ENCODE results near the gene ABCA5. TPM values are rescaled to one million over a fixed set of nuclear protein-coding genes. Genes with fewer than 3 reads are reported as not detected.
A peak's percentile ranks its signal among the peaks of the same experiment; 100 is the strongest.

ABCA5 gene
- total and polyA plus RNA-seq, 2 of the 13 experiments (the other 11 are each of a cell fraction or from before 2014, with no cell fraction given), result 9.7 to 10.1 TPM

DNA sequence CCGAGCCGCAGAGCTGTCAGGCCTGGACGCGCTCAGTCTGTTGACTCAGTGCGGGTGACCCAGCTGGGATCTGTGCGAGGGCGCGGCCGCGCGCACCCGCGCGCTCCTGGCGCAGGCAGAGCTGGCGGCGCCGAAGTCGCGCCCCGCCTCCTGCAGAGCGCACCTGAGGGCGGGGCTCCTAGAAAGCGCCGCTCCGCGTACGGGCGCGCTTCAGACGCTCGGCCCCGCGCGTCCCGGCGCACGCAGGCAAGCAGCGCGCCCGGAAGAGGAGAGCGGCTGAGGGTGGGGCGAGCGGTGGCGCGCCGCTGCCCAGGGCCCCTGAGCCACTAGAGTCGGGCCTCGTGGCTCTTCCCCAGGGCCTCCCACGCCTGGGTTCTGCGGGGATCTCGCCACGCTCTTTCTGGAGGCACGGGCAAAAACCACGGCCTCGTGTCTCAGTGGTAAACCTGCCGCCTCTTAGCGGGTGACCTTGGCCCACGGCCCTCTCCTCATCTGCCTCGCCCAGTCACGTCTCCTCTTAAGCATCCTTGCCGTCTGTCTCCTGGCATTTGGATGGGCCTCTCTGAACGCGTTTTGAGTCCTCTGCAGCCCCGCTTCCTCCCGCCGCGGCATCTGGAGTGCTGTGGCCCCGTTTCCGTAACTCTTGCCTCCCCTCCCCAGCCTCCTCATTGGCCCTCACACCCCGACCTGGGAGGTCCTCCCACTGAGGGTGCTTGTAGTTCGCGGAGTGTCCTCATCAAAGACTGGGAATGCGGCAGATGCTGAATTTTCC lies at the start of gene ABCA5 (continued):
- TF ChIP-seq, protein P1, sequence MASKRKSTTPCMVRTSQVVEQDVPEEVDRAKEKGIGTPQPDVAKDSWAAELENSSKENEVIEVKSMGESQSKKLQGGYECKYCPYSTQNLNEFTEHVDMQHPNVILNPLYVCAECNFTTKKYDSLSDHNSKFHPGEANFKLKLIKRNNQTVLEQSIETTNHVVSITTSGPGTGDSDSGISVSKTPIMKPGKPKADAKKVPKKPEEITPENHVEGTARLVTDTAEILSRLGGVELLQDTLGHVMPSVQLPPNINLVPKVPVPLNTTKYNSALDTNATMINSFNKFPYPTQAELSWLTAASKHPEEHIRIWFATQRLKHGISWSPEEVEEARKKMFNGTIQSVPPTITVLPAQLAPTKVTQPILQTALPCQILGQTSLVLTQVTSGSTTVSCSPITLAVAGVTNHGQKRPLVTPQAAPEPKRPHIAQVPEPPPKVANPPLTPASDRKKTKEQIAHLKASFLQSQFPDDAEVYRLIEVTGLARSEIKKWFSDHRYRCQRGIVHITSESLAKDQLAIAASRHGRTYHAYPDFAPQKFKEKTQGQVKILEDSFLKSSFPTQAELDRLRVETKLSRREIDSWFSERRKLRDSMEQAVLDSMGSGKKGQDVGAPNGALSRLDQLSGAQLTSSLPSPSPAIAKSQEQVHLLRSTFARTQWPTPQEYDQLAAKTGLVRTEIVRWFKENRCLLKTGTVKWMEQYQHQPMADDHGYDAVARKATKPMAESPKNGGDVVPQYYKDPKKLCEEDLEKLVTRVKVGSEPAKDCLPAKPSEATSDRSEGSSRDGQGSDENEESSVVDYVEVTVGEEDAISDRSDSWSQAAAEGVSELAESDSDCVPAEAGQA (IDR thresholded peaks at IDR 0.05; ENCODE audit: low read depth), result no peak
- TF ChIP-seq, protein P1 (CRISPR knock-in tag; IDR thresholded peaks at IDR 0.05; ENCODE audit: borderline replicate concordance), result no peak
- TF ChIP-seq KLF11 (CRISPR knock-in tag; IDR thresholded peaks at IDR 0.05) (no peak), RORA (CRISPR knock-in tag; IDR thresholded peaks at IDR 0.05) (no peak), DR1 (CRISPR knock-in tag; IDR thresholded peaks at IDR 0.05) (no peak), MEF2D (CRISPR knock-in tag; IDR thresholded peaks at IDR 0.05) (no peak), ZNF501 (CRISPR knock-in tag; IDR thresholded peaks at IDR 0.05) (peak; percentile 93), ZNF556 (CRISPR knock-in tag; IDR thresholded peaks at IDR 0.05; ENCODE audit: borderline replicate concordance) (peak; percentile 73), SIX1 (CRISPR knock-in tag; IDR thresholded peaks at IDR 0.05; ENCODE audit: borderline replicate concordance) (no peak), NFIC (IDR thresholded peaks at IDR 0.05; ENCODE audit: low read length) (no peak), HOXA3 (CRISPR knock-in tag; IDR thresholded peaks at IDR 0.05) (peak; percentile 74), ARHGAP35 (CRISPR knock-in tag; IDR thresholded peaks at IDR 0.05; ENCODE audit: borderline replicate concordance) (peak; percentile 53; the same call in 1 of the 2 replicates), ZNF703 (CRISPR knock-in tag; IDR thresholded peaks at IDR 0.05; ENCODE audit: borderline replicate concordance) (no peak; the same call in 1 of the 2 replicates)
- TF ChIP-seq, protein P2, sequence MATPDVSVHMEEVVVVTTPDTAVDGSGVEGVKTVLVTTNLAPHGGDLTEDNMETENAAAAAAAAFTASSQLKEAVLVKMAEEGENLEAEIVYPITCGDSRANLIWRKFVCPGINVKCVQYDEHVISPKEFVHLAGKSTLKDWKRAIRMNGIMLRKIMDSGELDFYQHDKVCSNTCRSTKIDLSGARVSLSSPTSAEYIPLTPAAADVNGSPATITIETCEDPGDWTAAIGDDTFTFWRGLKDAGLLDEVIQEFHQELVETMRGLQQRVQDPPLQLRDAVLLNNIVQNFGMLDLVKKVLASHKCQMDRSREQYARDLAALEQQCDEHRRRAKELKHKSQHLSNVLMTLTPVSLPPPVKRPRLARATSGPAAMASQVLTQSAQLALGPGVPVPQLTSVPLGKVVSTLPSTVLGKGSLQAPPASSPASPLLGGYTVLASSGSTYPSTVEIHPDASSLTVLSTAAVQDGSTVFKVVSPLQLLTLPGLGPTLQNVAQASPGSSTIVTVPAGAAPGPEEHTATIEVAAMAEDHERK (CRISPR knock-in tag; IDR thresholded peaks at IDR 0.05; ENCODE audit: low read depth), result peak; percentile 88
- TF ChIP-seq, protein P3, sequence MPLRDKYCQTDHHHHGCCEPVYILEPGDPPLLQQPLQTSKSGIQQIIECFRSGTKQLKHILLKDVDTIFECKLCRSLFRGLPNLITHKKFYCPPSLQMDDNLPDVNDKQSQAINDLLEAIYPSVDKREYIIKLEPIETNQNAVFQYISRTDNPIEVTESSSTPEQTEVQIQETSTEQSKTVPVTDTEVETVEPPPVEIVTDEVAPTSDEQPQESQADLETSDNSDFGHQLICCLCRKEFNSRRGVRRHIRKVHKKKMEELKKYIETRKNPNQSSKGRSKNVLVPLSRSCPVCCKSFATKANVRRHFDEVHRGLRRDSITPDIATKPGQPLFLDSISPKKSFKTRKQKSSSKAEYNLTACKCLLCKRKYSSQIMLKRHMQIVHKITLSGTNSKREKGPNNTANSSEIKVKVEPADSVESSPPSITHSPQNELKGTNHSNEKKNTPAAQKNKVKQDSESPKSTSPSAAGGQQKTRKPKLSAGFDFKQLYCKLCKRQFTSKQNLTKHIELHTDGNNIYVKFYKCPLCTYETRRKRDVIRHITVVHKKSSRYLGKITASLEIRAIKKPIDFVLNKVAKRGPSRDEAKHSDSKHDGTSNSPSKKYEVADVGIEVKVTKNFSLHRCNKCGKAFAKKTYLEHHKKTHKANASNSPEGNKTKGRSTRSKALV (CRISPR knock-in tag; IDR thresholded peaks at IDR 0.05), result peak; percentile 19; the same call in 1 of the 2 replicates
- TF ChIP-seq, protein P4, sequence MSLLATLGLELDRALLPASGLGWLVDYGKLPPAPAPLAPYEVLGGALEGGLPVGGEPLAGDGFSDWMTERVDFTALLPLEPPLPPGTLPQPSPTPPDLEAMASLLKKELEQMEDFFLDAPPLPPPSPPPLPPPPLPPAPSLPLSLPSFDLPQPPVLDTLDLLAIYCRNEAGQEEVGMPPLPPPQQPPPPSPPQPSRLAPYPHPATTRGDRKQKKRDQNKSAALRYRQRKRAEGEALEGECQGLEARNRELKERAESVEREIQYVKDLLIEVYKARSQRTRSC (CRISPR knock-in tag; IDR thresholded peaks at IDR 0.05; ENCODE audit: low read depth), result peak; percentile 53
- TF ChIP-seq, protein P5, sequence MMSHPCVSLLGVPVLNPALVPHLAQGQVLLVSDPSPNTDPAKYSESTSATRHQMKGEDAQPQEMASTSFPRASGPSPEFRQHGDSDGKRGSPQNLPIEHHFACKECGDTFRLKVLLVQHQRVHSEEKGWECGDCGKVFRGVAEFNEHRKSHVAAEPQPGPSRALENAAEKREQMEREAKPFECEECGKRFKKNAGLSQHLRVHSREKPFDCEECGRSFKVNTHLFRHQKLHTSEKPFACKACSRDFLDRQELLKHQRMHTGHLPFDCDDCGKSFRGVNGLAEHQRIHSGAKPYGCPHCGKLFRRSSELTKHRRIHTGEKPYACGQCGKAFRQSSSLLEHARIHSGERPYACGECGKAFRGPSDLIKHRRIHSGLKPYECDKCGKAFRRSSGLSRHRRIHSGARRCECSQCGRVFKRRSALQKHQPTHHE (CRISPR knock-in tag; IDR thresholded peaks at IDR 0.05; ENCODE audit: borderline replicate concordance), result peak; percentile 78
